ENCODE data around the gene GLI3. TPM values are rescaled to one million over a fixed set of nuclear protein-coding genes. Genes with fewer than 3 reads are reported as not detected.

GLI3 gene
- total and polyA plus RNA-seq, 8 donors, result 0.29 to 7.0 (median 2.3) TPM

DNA sequence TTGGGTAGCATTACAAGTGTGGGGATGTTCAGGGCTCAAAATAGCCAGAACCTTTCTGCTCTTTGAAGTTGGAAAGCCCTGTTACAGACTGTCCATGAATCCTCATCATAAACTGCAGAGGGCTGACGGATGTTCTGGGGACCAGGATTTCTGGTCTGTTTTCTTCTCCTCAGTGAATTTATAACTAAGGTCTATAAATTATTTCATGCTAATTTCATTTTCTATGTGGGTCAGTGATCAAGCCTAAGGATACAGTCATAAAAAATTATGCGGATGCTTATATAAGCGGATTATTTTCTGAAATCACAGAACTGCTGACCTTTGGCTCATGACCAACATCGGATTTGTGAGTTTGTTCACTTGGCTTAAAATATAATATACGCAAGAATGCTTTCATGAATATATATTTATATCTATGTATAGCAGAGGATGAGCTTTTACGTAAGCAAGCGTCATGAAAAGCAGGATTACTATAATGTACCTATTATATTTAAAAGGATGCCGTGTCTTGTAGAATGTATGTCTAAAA, 263.7 kb downstream of the GLI3 start:
- no peak overlapping the region for H3K4me3 ChIP-seq
- no peaks in the 10 kb centered on the region for H3K27me3 ChIP-seq
- WGBS, 5 donors, result 83 to 90% (median 86%) methylated on average over 8 of the region's 8 CpGs
- H3K27ac ChIP-seq, result no peak overlapping the region
- no peak for DNase-seq
- H3K4me1 ChIP-seq, result peaks cover 0 to 12% (median 4%) of the 10 kb centered on the region in 4 donors
- intact Hi-C loops (cut with DNase I; ENCODE audit: low total_unique reads), result no loop called here
- H3K9me3 ChIP-seq, result no peaks in the 10 kb centered on the region
- TF ChIP-seq POLR2A (IDR thresholded peaks at IDR 0.05), result no peak
- TF ChIP-seq, protein P1, sequence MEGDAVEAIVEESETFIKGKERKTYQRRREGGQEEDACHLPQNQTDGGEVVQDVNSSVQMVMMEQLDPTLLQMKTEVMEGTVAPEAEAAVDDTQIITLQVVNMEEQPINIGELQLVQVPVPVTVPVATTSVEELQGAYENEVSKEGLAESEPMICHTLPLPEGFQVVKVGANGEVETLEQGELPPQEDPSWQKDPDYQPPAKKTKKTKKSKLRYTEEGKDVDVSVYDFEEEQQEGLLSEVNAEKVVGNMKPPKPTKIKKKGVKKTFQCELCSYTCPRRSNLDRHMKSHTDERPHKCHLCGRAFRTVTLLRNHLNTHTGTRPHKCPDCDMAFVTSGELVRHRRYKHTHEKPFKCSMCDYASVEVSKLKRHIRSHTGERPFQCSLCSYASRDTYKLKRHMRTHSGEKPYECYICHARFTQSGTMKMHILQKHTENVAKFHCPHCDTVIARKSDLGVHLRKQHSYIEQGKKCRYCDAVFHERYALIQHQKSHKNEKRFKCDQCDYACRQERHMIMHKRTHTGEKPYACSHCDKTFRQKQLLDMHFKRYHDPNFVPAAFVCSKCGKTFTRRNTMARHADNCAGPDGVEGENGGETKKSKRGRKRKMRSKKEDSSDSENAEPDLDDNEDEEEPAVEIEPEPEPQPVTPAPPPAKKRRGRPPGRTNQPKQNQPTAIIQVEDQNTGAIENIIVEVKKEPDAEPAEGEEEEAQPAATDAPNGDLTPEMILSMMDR (IDR thresholded peaks at IDR 0.05), result no peak
- TF ChIP-seq POLR2AphosphoS5 (IDR thresholded peaks at IDR 0.05), result no peak
- TF ChIP-seq EP300 (IDR thresholded peaks at IDR 0.05), result no peak
- peaks cover 0 to 15% (median 11%) of the 10 kb centered on the region in 4 donors for H3K36me3 ChIP-seq

DNA sequence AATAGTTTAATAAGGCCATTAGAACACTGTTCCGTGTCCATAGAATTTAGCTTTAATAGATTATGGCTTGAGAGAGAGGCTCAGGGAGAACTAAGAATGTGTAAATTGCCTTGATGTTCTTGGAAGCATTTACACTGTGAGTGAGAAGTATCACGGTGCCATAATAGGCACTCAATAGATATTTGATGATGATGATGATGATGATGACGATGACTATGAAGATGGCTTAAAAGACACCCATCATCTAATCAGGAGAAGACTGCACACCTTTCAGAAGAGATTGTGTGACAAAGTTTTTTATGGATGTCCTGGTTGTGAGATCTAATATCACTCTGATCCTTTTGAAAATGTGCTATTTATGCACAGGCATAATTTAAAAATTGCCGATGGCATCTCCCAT, 264.2 kb downstream of the GLI3 start:
- DNase-seq, result no peak
- peaks cover 0 to 15% (median 11%) of the 10 kb centered on the region in 4 donors for H3K36me3 ChIP-seq
- peaks cover 0 to 9% (median 4%) of the 10 kb centered on the region in 4 donors for H3K4me1 ChIP-seq
- H3K4me3 ChIP-seq, result no peak overlapping the region
- no peaks in the 10 kb centered on the region for H3K27me3 ChIP-seq
- WGBS, 5 donors, result 90 to 98% (median 95%) methylated on average over 4 of the region's 4 CpGs
- H3K27ac ChIP-seq, result no peak overlapping the region
- H3K9me3 ChIP-seq, result no peaks in the 10 kb centered on the region
- TF ChIP-seq EP300 (IDR thresholded peaks at IDR 0.05) (no peak), POLR2AphosphoS5 (IDR thresholded peaks at IDR 0.05) (no peak), POLR2A (IDR thresholded peaks at IDR 0.05) (no peak)
- TF ChIP-seq, protein P1 (IDR thresholded peaks at IDR 0.05), result no peak
- intact Hi-C loops (cut with DNase I; ENCODE audit: low total_unique reads), result no loop called here

DNA sequence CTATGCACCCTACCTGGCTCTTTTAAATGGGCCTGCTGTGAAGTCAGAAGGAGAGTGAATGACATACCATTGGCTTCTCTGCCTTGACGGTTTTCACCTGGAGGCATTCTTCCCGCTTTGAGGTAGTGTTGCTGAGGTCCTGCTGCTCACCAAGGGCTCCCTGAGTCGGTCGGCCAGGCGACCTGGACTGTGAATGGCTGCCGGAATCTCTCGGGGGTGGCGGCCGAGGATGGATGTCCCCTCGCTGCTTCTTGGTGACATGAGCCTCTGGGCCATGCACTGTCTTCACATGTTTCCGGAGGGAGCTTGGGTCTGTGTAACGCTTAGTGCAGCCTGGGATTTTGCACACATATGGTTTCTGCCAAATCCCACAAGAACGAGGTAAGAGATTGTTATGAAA, 264.7 kb downstream of the GLI3 start:
- Histone ChIP-seq H3K4me1 (peaks cover 0 to 5% (median 2%) of the 10 kb centered on the region in 4 donors), H3K9me3 (no peaks in the 10 kb centered on the region), H3K36me3 (peaks cover 0 to 19% (median 14%) of the 10 kb centered on the region in 4 donors), H3K27me3 (no peaks in the 10 kb centered on the region), H3K4me3 (no peak overlapping the region), H3K27ac (no peak overlapping the region)
- intact Hi-C loops (cut with DNase I; ENCODE audit: low total_unique reads), result no loop called here
- WGBS, 5 donors, result 90 to 94% (median 93%) methylated on average over 13 of the region's 13 CpGs
- no peak for DNase-seq
- TF ChIP-seq, protein P1 (IDR thresholded peaks at IDR 0.05), result no peak
- TF ChIP-seq POLR2AphosphoS5 (IDR thresholded peaks at IDR 0.05), result no peak
- TF ChIP-seq POLR2A (IDR thresholded peaks at IDR 0.05), result no peak
- TF ChIP-seq EP300 (IDR thresholded peaks at IDR 0.05), result no peak

DNA sequence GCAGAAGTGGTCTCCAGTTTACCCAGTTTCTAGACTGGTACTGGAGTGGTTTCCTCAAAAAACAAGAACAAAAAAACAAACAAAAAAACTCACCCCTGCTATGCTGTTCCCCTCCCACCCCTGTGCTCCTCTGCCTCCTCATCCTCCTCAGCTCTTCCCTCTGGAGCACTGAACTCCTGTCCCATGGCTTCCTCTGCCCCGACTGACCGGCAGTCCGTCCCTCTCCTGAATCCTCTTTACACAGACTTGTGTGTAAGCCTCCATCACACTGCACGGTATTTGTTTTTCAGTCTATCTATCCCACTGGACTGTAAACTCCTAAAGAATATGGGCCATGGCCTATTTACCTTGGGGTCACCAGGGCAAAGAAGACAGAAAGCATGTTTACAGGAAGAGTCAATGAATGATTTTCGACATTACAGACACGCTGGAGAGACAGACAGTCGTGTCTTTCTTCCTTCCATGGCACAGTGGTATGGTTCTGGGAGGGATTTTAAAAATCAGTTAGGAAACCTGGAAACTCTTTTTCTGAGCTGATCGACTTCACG, 265.3 kb downstream of the GLI3 start:
- Histone ChIP-seq H3K4me3 (no peak overlapping the region), H3K27ac (no peak overlapping the region), H3K27me3 (no peaks in the 10 kb centered on the region), H3K4me1 (no peaks in the 10 kb centered on the region), H3K9me3 (no peaks in the 10 kb centered on the region), H3K36me3 (peaks cover 0 to 22% (median 17%) of the 10 kb centered on the region in 4 donors)
- DNase-seq, result no peak
- intact Hi-C loops (cut with DNase I; ENCODE audit: low total_unique reads), result no loop called here
- TF ChIP-seq, protein P1 (IDR thresholded peaks at IDR 0.05), result no peak
- TF ChIP-seq EP300 (IDR thresholded peaks at IDR 0.05) (no peak), POLR2A (IDR thresholded peaks at IDR 0.05) (no peak), POLR2AphosphoS5 (IDR thresholded peaks at IDR 0.05) (no peak)
- WGBS, 5 donors, result 86 to 89% (median 86%) methylated on average over 9 of the region's 9 CpGs

All from stomach (tissue), 9 donors.